Measurements from ENCODE around the gene FOXL3.

The FOXL3 gene

DNA sequence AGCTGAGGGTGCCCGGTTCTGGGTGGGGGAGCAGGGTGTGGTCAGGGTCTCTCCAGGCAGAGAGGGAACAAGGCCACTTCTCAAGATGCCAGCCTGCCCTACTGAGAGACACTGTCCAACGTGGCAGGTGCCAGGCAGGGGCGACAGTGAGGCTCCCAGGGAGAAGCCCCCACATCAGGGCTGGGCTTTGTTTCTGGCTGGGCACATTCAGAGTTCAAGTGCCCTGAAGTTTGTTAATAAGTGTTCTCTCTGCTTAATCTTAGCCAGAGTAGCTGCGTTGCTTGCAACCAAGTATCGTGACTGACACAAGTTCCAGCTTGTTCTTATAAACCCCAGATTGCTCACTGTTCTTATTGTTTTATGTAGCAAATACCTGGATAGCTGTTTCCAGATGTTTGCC, 21.8 kb downstream of the FOXL3 start:
- H3K4me3 ChIP-seq (ENCODE audit: low read depth in 1 of 2, low read length in 2 of 2), result no peak overlapping the region
- ATAC-seq (ENCODE audit: insufficient read depth, low read depth), result no peak

DNA sequence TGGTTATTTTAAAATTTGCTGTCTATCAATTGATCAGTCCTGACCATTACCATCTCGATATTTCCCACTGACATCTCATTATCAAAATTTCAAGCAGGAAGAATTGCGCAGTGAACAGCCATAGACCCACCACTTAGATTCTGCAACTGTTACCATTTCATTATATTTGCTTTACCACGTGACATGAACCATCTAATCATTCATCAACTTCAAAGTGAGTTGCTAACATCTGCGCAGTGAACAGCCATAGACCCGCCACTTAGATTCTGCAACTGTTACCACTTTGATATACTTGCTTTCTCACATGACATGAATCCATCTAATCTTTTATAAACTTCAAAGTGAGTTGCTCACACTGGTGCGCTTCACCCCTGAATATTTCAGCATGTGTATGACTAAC, 22.5 kb downstream of the FOXL3 start:
- ATAC-seq (ENCODE audit: insufficient read depth, low read depth) (no peak), DNase-seq (no peak)
- no peak overlapping the region for H3K4me3 ChIP-seq (ENCODE audit: low read depth in 1 of 2, low read length in 2 of 2)
- no peaks in the 10 kb centered on the region for H3K4me1 ChIP-seq (ENCODE audit: insufficient read depth, low read length)
- H3K4me2 ChIP-seq (ENCODE audit: insufficient read depth, low read length), result no peak overlapping the region
- H4K20me1 ChIP-seq (ENCODE audit: insufficient read depth, low read length), result no peaks in the 10 kb centered on the region
- TF ChIP-seq EZH2 (IDR thresholded peaks at IDR 0.05; ENCODE audit: borderline replicate concordance, low read depth, low read length, severe bottlenecking), result no peak
- TF ChIP-seq, protein P1, sequence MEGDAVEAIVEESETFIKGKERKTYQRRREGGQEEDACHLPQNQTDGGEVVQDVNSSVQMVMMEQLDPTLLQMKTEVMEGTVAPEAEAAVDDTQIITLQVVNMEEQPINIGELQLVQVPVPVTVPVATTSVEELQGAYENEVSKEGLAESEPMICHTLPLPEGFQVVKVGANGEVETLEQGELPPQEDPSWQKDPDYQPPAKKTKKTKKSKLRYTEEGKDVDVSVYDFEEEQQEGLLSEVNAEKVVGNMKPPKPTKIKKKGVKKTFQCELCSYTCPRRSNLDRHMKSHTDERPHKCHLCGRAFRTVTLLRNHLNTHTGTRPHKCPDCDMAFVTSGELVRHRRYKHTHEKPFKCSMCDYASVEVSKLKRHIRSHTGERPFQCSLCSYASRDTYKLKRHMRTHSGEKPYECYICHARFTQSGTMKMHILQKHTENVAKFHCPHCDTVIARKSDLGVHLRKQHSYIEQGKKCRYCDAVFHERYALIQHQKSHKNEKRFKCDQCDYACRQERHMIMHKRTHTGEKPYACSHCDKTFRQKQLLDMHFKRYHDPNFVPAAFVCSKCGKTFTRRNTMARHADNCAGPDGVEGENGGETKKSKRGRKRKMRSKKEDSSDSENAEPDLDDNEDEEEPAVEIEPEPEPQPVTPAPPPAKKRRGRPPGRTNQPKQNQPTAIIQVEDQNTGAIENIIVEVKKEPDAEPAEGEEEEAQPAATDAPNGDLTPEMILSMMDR (IDR thresholded peaks at IDR 0.05; ENCODE audit: borderline replicate concordance, extremely low read depth, low read length, poor library complexity, severe bottlenecking), result no peak
- no peaks in the 10 kb centered on the region for H3K79me2 ChIP-seq (ENCODE audit: insufficient read depth, low read length)
- no peak overlapping the region for H2AFZ ChIP-seq (ENCODE audit: low read depth, low read length)
- H3K9me3 ChIP-seq (ENCODE audit: insufficient read depth, low read length, severe bottlenecking), result no peaks in the 10 kb centered on the region
- H3K27ac ChIP-seq (ENCODE audit: low read length), result no peak overlapping the region
- peaks cover 15% of the 10 kb centered on the region for H3K27me3 ChIP-seq (ENCODE audit: insufficient read depth, low read length, poor library complexity)
- H3K36me3 ChIP-seq (ENCODE audit: insufficient read depth, low read length), result no peaks in the 10 kb centered on the region
- H3K9ac ChIP-seq (ENCODE audit: low read depth, low read length), result no peak overlapping the region

More for the DNA sequence above, 21.8 kb downstream of the FOXL3 start:
- H4K20me1 ChIP-seq (ENCODE audit: insufficient read depth, low read length), result no peaks in the 10 kb centered on the region
- no peaks in the 10 kb centered on the region for H3K79me2 ChIP-seq (ENCODE audit: insufficient read depth, low read length)
- H3K27me3 ChIP-seq (ENCODE audit: insufficient read depth, low read length, poor library complexity), result peaks cover 15% of the 10 kb centered on the region
- no peaks in the 10 kb centered on the region for H3K4me1 ChIP-seq (ENCODE audit: insufficient read depth, low read length)
- H3K36me3 ChIP-seq (ENCODE audit: insufficient read depth, low read length), result no peaks in the 10 kb centered on the region
- DNase-seq, result no peak
- TF ChIP-seq, protein P1 (IDR thresholded peaks at IDR 0.05; ENCODE audit: borderline replicate concordance, extremely low read depth, low read length, poor library complexity, severe bottlenecking), result no peak
- TF ChIP-seq EZH2 (IDR thresholded peaks at IDR 0.05; ENCODE audit: borderline replicate concordance, low read depth, low read length, severe bottlenecking), result no peak
- H3K9ac ChIP-seq (ENCODE audit: low read depth, low read length), result no peak overlapping the region
- H3K4me2 ChIP-seq (ENCODE audit: insufficient read depth, low read length), result no peak overlapping the region
- no peak overlapping the region for H2AFZ ChIP-seq (ENCODE audit: low read depth, low read length)
- H3K9me3 ChIP-seq (ENCODE audit: insufficient read depth, low read length, severe bottlenecking), result no peaks in the 10 kb centered on the region
- H3K27ac ChIP-seq (ENCODE audit: low read length), result no peak overlapping the region

DNA sequence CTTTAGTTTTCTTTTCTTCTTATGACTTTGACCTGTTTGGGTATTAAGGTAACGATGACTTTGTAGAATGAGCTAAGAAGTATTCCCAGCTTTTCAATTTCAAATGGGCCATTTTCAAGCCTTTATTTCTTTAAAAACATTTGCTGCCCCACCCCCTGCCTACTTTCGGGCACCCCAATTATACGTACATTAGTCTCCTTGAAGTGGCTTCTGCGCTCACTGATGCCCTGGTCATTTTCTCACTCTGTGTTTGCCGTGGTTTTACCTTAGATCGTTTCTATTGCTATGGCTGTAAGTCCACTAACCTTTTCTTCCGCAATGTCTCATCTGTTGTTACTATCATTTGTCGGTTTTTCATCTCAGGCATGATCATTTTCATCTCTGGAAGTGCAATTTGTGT, 24.9 kb downstream of the FOXL3 start:
- peaks cover 19% of the 10 kb centered on the region for H3K27me3 ChIP-seq (ENCODE audit: insufficient read depth, low read length, poor library complexity)
- no peaks in the 10 kb centered on the region for H3K9me3 ChIP-seq (ENCODE audit: insufficient read depth, low read length, severe bottlenecking)

More for the DNA sequence above, 24.9 kb downstream of the FOXL3 start:
- Histone ChIP-seq H3K79me2 (ENCODE audit: insufficient read depth, low read length) (no peaks in the 10 kb centered on the region), H3K9ac (ENCODE audit: low read depth, low read length) (no peak overlapping the region), H3K27ac (ENCODE audit: low read length) (no peak overlapping the region), H3K36me3 (ENCODE audit: insufficient read depth, low read length) (no peaks in the 10 kb centered on the region), H3K4me1 (ENCODE audit: insufficient read depth, low read length) (no peaks in the 10 kb centered on the region), H3K4me3 (ENCODE audit: low read depth in 1 of 2, low read length in 2 of 2) (no peak overlapping the region), H4K20me1 (ENCODE audit: insufficient read depth, low read length) (no peaks in the 10 kb centered on the region), H3K4me2 (ENCODE audit: insufficient read depth, low read length) (no peak overlapping the region), H2AFZ (ENCODE audit: low read depth, low read length) (no peak overlapping the region)
- DNase-seq, result no peak
- no peak for ATAC-seq (ENCODE audit: insufficient read depth, low read depth)
- TF ChIP-seq EZH2 (IDR thresholded peaks at IDR 0.05; ENCODE audit: borderline replicate concordance, low read depth, low read length, severe bottlenecking), result no peak
- TF ChIP-seq, protein P1 (IDR thresholded peaks at IDR 0.05; ENCODE audit: borderline replicate concordance, extremely low read depth, low read length, poor library complexity, severe bottlenecking), result no peak
